IgD-negative memory B cell (primary cell): ENCODE data around the gene CNNM2. TPM values are rescaled to one million over a fixed set of nuclear protein-coding genes. Genes with fewer than 3 reads are reported as not detected.
A peak's percentile ranks its signal among the peaks of the same experiment; 100 is the strongest.
"Not testable (repeated sequence)": the region's sequence is repeated elsewhere in the genome, so short reads cannot be mapped to it uniquely, and the experiment has no call there.

Experiments used
- H3K27ac Mint-ChIP-seq, 3 donors: one replicate each; pipeline ENCODE4 v1.8.0; 2020 to 2022; ENCODE audit warnings: mild to moderate bottlenecking in 3 of 3, mixed read lengths in 3 of 3, moderate library complexity in 1 of 3
- H3K27me3 Mint-ChIP-seq: one replicate; pipeline ENCODE4 v1.8.0; 2021; ENCODE audit warnings: mixed read lengths
- H3K36me3 Mint-ChIP-seq: one replicate; pipeline ENCODE4 v1.8.0; 2020; ENCODE audit warnings: mild to moderate bottlenecking, mixed read lengths
- H3K4me1 Mint-ChIP-seq, 3 donors: one replicate each; pipeline ENCODE4 v1.8.0; 2020 to 2022; ENCODE audit warnings: mixed read lengths in 3 of 3, mild to moderate bottlenecking in 1 of 3
- H3K4me3 Mint-ChIP-seq, 4 donors: one replicate each; pipeline ENCODE4 v1.8.0; 2020 to 2022; ENCODE audit warnings: mild to moderate bottlenecking in 4 of 4, mixed read lengths in 4 of 4, moderate library complexity in 3 of 4
- H3K9me3 Mint-ChIP-seq, 3 donors: one replicate each; pipeline ENCODE4 v1.8.0; 2020 to 2021; ENCODE audit warnings: mixed read lengths in 3 of 3, mild to moderate bottlenecking in 1 of 3
- polyA plus RNA-seq: library from polyadenylated mRNA; unstranded; fragments of 300-500 nt; fragmentation: Illumina TruSeq; gene quantifications from one replicate; pipeline ENCODE4 v1.2.3, GENCODE V29; 2021

The CNNM2 gene
- polyA plus RNA-seq, 1 donor from 2014 or later, result 7.9 TPM

DNA sequence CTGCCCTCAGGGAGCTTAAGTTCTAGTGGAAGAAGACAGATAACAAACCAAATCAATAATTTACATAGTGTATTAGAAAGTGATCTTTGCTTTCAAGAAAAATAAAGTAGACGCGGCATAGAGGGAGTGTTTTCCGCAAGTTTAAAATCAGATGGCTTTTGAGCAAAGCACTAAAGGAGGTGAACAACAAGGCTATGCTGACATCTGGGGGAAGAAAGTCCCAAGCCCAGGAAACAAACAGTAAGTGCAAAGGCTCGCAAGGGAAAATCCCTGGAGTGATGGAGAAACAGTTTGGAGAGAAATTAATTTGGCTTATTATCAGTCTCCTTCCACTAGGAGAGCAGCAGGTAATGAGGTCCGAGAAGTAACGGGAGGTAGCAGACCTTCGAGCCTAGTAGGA, 1.9 kb upstream of the CNNM2 start:
- no peaks in the 10 kb centered on the region for H3K9me3 Mint-ChIP-seq
- peak overlapping the region in 3 of 4 donors; percentile 82 to 98 (median 97) for H3K4me3 Mint-ChIP-seq
- peak overlapping the region in 2 of 3 donors; percentile 69 to 79 for H3K27ac Mint-ChIP-seq
- H3K36me3 Mint-ChIP-seq, result peaks cover under 1% of the 10 kb centered on the region
- H3K27me3 Mint-ChIP-seq, result peaks cover 17% of the 10 kb centered on the region
- peaks cover 19 to 21% (median 20%) of the 10 kb centered on the region in 3 donors for H3K4me1 Mint-ChIP-seq

DNA sequence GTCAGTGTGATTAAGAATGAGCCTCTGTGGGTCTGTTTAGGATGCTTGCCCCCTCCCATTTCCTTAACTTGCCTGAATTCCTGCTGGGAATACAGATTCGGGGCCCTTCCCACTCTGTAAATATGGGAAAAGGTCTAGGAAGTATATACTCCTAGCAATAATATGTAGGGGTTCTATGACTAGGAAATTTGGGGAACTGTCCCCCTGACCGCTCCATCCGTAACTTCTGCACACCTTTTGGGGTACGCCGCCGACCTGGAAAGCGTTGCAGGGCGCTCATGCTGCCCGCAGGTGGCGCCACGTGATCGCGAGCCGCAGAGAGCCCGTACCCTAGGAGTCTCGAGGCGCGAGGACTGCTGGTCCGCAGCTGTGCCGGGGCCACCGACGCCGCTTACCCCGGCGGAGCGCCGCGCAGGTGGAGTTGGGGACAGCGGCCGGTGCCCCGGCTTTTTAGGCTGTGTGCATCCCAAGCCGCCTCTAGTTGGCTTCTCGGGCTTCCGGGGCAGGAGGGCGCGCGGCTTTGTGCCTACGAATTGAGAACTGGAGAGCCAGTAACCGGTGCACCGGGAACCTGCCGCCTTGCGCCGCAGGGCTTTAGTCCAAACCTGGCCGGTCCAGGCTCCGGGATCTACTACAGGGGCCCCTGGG, 656 bp upstream of the CNNM2 start:
- peaks cover 17% of the 10 kb centered on the region for H3K27me3 Mint-ChIP-seq
- H3K4me3 Mint-ChIP-seq, result peak overlapping the region; percentile 97 to 99 (median 98)
- peak overlapping the region; percentile 79 to 98 (median 91) for H3K27ac Mint-ChIP-seq
- no peaks in the 10 kb centered on the region for H3K9me3 Mint-ChIP-seq
- H3K36me3 Mint-ChIP-seq, result peaks cover 4% of the 10 kb centered on the region
- peaks cover 26 to 32% (median 27%) of the 10 kb centered on the region in 3 donors for H3K4me1 Mint-ChIP-seq

DNA sequence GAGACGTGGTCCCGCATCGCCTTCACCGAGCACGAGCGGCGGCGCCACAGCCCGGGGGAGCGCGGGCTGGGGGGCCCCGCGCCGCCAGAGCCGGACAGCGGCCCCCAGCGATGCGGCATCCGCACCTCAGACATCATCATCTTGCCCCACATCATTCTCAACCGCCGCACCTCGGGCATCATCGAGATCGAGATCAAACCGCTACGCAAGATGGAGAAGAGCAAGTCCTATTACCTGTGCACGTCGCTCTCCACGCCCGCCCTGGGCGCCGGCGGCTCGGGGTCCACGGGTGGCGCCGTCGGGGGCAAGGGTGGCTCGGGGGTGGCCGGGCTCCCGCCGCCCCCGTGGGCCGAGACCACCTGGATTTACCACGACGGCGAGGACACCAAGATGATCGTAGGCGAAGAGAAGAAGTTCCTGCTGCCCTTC, 737 bp downstream of the CNNM2 start:
- H3K4me1 Mint-ChIP-seq, result peaks cover 27 to 43% (median 37%) of the 10 kb centered on the region in 3 donors
- peaks cover 14% of the 10 kb centered on the region for H3K27me3 Mint-ChIP-seq
- peaks cover 4% of the 10 kb centered on the region for H3K36me3 Mint-ChIP-seq
- peak overlapping the region; percentile 97 to 99 (median 98) for H3K4me3 Mint-ChIP-seq
- no peaks in the 10 kb centered on the region for H3K9me3 Mint-ChIP-seq
- H3K27ac Mint-ChIP-seq, result peak overlapping the region; percentile 64 to 98 (median 79)

DNA sequence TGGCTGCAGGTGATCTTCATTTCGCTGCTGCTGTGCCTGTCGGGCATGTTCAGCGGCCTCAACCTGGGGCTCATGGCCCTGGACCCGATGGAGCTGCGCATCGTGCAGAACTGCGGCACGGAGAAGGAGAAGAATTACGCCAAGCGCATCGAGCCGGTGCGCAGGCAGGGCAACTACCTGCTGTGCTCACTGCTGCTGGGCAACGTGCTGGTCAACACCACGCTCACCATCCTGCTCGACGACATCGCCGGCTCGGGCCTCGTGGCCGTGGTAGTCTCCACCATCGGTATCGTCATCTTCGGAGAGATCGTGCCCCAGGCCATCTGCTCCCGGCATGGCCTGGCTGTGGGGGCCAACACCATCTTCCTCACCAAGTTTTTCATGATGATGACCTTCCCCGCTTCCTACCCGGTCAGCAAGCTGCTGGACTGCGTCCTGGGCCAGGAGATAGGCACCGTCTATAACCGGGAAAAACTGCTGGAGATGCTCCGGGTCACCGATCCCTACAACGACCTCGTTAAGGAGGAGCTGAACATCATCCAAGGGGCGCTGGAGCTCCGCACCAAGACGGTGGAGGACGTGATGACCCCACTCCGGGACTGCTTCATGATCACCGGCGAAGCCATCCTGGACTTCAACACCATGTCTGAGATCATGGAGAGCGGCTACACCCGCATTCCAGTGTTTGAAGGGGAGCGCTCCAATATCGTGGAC, 1.3 kb downstream of the CNNM2 start:
- H3K9me3 Mint-ChIP-seq, result no peaks in the 10 kb centered on the region
- peaks cover 10% of the 10 kb centered on the region for H3K27me3 Mint-ChIP-seq
- H3K27ac Mint-ChIP-seq, result peak overlapping the region in 2 of 3 donors; percentile 13 to 64
- H3K4me3 Mint-ChIP-seq, result peak overlapping the region; percentile 89 to 97 (median 93)
- H3K4me1 Mint-ChIP-seq, result peaks cover 27 to 47% (median 37%) of the 10 kb centered on the region in 3 donors
- H3K36me3 Mint-ChIP-seq, result peaks cover 4% of the 10 kb centered on the region

DNA sequence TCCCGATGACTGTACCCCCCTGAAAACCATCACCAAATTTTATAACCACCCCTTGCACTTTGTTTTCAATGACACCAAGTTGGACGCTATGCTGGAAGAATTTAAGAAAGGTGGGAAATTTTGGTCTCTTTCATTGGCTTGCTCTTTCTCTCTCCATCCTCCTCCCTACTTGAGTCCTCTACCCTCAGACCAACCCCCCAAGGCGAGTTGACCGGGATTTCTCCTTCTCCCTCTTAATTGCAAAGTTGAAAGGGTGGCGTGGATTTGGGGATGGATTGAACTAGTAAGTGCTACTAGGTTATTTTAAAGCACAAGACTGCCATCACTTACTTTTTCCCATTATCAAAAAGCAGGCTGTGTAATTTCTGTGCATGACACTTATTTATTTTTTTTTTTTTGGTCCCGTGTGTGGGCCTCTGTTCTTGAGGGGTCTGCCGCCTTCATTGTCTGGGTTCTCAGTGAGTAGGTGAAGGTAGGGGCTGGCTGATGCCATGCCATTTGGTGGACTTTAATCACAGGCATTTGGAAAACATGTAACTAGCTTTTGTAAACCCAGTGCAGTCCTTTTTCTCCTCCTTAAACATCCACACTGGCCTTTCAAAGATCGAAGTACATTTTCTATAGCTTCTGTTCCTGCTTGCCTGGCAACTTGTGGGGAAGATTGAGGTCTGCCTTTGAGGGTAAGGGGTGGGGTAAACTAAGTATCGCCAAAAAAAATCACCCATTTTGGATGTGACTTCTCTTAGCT, 2.1 kb downstream of the CNNM2 start:
- Mint-ChIP-seq H3K4me1 (peaks cover 27 to 48% (median 37%) of the 10 kb centered on the region in 3 donors), H3K27me3 (peaks cover 5% of the 10 kb centered on the region), H3K9me3 (no peaks in the 10 kb centered on the region), H3K27ac (peak overlapping the region in 1 of 3 donors; percentile 13), H3K36me3 (peaks cover 4% of the 10 kb centered on the region), H3K4me3 (peak overlapping the region; percentile 89 to 97 (median 93))

DNA sequence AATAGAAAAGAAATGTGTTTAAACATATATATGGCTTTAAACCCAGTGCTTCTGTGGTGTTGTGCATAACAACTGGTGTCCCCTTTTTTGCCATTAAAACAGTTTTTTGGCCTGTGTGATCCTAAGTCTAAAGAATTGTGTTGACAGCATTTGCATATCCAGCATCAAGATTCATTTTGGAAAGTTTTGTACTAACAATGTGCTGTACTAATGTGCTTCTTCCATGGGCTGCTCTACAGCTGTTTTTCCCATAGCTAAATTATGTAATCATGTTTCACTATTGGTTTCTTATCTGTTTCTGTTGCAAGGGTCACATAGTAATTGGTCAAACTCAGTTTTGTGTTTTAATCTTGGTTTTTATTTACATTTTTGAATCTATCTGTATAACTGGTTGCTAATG, 5.5 kb downstream of the CNNM2 start:
- Mint-ChIP-seq H3K36me3 (peaks cover 5% of the 10 kb centered on the region), H3K4me1 (peaks cover 24 to 46% (median 33%) of the 10 kb centered on the region in 3 donors), H3K27ac (no peak overlapping the region), H3K9me3 (no peaks in the 10 kb centered on the region), H3K4me3 (peak overlapping the region in 1 of 4 donors; percentile 71), H3K27me3 (no peaks in the 10 kb centered on the region)

DNA sequence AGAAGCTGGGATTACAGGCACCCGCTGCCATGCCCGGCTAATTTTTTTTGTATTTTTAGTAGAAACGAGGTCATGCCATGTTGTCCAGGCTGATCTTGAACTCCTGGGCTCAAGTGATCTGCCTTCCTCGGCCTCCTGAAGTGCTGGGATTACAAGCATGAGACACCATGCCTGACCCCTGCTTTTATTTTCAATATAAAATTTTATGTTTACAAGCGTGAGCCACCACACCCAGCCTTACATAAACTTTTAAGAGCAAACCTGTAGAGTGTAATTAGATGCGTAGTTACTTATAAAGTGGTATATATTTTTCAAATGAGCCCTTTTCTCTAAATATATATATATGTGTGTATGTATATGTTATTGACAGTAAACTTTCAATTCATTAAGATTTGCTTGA, 8.7 kb downstream of the CNNM2 start:
- peaks cover 6% of the 10 kb centered on the region for H3K36me3 Mint-ChIP-seq
- no peaks in the 10 kb centered on the region for H3K27me3 Mint-ChIP-seq
- H3K4me3 Mint-ChIP-seq, result no peak overlapping the region
- no peaks in the 10 kb centered on the region for H3K9me3 Mint-ChIP-seq
- H3K4me1 Mint-ChIP-seq, result peaks cover 6 to 23% (median 18%) of the 10 kb centered on the region in 3 donors
- no peak overlapping the region for H3K27ac Mint-ChIP-seq

DNA sequence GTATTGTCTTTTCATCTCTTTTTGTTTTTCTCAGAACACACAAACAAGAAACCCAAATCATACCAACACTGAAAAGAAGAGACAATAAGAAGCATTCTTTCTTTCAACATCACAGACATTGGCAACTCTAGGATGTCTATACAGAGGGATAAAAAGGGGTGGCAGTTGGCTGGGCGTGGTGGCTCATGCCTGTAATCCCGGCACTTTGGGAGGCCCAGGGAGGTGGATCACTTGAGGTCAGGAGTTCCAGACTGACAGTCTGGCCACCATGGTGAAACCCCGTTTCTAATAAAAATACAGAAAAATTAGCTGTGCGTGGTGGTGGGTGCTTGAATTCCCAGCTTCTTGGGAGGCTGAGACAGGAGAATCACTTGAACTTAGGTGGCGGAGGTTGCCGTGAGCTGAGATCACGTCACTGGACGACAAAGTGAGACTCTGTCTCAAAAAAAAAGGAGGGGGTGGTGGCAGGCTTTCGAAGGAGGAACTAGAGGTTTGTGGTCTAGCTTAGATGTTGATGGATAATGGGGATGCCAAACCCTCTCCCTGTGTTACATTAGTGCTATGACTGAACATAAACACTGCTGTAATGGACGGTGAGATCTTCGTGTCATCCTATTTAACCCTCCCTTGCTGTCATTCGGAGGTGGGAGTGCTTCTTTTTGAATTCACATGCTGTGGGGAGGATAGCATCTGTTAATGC, 9.4 kb downstream of the CNNM2 start:
- Mint-ChIP-seq H3K9me3 (no peaks in the 10 kb centered on the region), H3K27me3 (no peaks in the 10 kb centered on the region), H3K4me3 (no peak overlapping the region), H3K4me1 (peaks cover 3 to 18% (median 14%) of the 10 kb centered on the region in 3 donors), H3K27ac (no peak overlapping the region), H3K36me3 (peaks cover 4% of the 10 kb centered on the region)

DNA sequence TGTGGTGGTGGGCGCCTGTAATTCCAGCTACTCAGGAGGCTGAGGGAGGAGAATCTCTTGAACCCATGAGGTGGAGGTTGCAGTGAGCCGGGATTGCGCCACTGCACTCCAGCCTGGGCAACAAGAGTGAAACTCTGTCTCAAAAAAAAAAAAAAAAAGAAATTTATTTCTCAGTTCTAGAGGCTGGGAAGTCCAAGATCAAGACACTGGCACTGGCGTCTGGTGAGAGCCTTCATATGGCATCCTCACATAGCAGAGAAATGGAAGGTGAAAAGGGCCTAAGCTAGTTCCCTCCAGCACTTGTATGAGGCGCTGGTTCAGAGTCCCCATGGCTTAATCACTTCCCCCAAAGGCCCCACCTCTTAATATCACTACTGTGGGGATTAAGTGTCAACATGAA, 10.3 kb downstream of the CNNM2 start:
- not testable (repeated sequence) for H3K36me3 Mint-ChIP-seq, H3K27ac Mint-ChIP-seq, H3K4me3 Mint-ChIP-seq, H3K27me3 Mint-ChIP-seq, H3K9me3 Mint-ChIP-seq
- H3K4me1 Mint-ChIP-seq, result peaks cover 2 to 11% (median 7%) of the 10 kb centered on the region in 3 donors

DNA sequence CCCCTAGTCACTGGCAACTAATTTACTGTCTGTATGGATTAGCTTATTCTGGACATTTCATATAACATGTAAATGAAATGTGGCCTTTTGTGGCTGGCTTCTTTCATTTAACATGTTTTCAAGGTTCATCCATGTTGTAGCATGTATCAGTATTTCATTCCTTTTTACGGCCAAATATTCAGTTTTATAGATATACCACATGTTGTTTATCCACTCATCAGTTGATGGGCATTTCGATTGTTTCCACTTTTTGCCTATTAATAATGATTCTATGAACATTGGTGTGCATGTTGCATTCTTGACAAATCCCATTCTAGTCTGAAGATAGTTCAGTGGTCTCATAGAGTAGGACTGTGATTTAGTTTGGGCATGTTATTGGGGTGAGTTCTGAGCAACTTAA, 12.6 kb downstream of the CNNM2 start:
- H3K9me3 Mint-ChIP-seq, result no peaks in the 10 kb centered on the region
- H3K4me1 Mint-ChIP-seq, result peaks cover 0 to 5% (median 2%) of the 10 kb centered on the region in 3 donors
- no peaks in the 10 kb centered on the region for H3K27me3 Mint-ChIP-seq
- H3K27ac Mint-ChIP-seq, result no peak overlapping the region
- peaks cover 4% of the 10 kb centered on the region for H3K36me3 Mint-ChIP-seq
- H3K4me3 Mint-ChIP-seq, result no peak overlapping the region

DNA sequence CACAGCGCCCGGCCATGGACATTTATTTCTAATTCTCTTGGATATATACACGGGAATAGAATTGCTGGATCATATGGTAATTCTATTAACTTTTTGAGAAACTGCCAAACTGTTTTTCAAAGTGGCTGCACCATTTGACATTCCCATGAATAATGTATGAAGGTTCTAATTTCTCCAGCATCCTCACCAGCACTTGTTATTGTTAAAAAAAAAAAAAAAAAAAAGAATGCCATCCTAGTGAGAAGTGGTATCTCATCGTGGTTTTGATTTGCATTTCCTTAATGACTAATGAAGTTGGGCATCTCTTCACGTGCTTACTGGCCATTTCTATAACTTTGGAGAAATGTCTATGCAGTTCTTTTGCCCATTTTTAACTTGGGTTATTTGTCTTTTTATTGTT, 13.5 kb downstream of the CNNM2 start:
- H3K4me1 Mint-ChIP-seq, result peaks cover 2 to 5% (median 5%) of the 10 kb centered on the region in 3 donors
- no peaks in the 10 kb centered on the region for H3K27me3 Mint-ChIP-seq
- no peaks in the 10 kb centered on the region for H3K9me3 Mint-ChIP-seq

DNA sequence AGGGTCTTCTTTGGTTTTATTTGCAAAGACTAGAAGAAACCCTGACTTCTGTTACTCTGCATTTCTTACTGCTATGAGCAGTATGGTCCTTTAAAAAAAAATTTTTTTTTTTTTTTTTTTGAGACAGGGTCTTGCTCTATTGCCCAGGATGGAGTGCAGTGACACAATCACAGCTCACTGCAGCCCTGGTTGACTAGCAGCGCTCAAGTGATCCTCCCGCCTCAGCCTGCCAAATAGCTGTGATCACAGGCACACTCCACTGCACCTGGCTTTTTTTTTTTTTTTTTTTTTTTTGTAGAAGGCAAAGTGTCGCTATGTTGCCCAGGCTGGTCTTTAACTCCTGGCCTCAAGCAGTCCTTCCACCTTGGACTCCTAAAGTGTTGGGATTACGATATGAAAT, 17.4 kb downstream of the CNNM2 start:
- peaks cover 0 to 3% (median 2%) of the 10 kb centered on the region in 3 donors for H3K4me1 Mint-ChIP-seq
- H3K36me3 Mint-ChIP-seq, result peaks cover 4% of the 10 kb centered on the region
- H3K4me3 Mint-ChIP-seq, result no peak overlapping the region
- H3K9me3 Mint-ChIP-seq, result no peaks in the 10 kb centered on the region
- H3K27me3 Mint-ChIP-seq, result no peaks in the 10 kb centered on the region
- no peak overlapping the region for H3K27ac Mint-ChIP-seq

More for the DNA sequence above, 13.5 kb downstream of the CNNM2 start:
- Mint-ChIP-seq H3K27ac (no peak overlapping the region), H3K36me3 (peaks cover 4% of the 10 kb centered on the region), H3K4me3 (no peak overlapping the region)

DNA sequence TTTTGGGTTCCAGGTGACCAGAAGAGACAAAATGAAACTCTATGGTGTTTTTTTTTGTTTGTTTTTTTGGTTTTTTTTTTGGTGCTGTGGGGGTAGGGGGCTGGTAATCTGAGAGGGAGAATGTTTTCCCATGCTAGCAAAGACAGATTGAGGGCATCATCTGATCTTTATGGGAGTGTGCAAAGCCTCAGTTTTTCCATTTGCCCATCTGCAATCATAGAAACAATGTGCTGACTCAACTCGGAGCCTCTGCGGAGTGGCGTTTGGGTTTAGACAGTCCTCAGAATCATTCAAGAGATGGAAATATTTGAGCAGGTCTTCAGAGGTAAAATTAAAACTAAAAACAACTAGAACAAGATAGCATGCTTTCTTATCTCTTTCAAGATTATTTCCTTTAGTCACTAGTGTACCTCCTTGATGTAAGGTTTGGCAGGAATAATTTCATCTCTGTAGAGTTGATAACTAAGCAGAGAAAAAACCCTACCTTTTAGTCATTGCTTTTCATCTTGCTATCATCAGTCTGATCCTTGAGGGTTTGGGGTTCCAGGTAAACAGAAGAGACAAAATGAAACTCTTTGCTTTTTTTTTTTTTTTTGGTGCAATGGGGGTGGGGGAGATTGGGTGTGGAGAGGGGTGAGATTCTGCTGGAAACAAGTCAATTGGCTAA, 18.0 kb downstream of the CNNM2 start:
- H3K36me3 Mint-ChIP-seq, result peaks cover 4% of the 10 kb centered on the region
- H3K4me1 Mint-ChIP-seq, result peaks cover 0 to 3% (median 2%) of the 10 kb centered on the region in 3 donors
- H3K4me3 Mint-ChIP-seq, result no peak overlapping the region
- no peaks in the 10 kb centered on the region for H3K27me3 Mint-ChIP-seq
- H3K27ac Mint-ChIP-seq, result peak overlapping the region in 1 of 3 donors; percentile 38
- no peaks in the 10 kb centered on the region for H3K9me3 Mint-ChIP-seq

DNA sequence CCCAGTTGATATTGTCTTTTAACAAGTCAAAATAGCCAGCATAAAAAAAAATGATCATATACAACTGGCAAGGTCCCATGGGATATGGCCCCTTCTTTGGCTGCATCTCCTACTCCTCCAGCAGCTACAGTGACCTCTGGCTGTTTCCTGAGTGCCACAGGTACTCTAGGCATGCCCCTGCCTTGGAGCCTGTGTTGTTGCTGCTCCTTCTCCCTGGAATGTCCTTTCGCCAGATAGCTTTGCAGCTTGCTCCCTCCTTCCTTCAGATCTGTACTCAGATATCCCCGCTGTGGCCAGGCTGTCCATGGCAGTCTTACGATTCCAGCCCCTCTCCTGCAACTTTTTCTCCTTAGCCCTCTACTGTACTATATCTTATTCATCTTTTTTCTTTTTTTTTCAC, 23.3 kb downstream of the CNNM2 start:
- Mint-ChIP-seq H3K36me3 (peaks cover 1% of the 10 kb centered on the region), H3K27me3 (no peaks in the 10 kb centered on the region), H3K27ac (peak overlapping the region in 1 of 3 donors; percentile 71), H3K4me3 (peak overlapping the region in 1 of 4 donors; percentile 67), H3K4me1 (peaks cover 1 to 4% (median 3%) of the 10 kb centered on the region in 3 donors), H3K9me3 (no peaks in the 10 kb centered on the region)
